Measurements from ENCODE around the gene ABO. TPM values are rescaled to one million over a fixed set of nuclear protein-coding genes. Genes with fewer than 3 reads are reported as not detected.
"Not testable (repeated sequence)": the region's sequence is repeated elsewhere in the genome, so short reads cannot be mapped to it uniquely, and the experiment has no call there.

ABO gene
- polyA plus RNA-seq, 3 donors: 15.3 to 19.2 (median 17.6) TPM

- not testable (repeated sequence) for DNase-seq
These were observed 5.9 kb downstream of the ABO start for GRCh38 chr9:133269136-133269535.

GRCh38 chr9:133268335-133269056 is 6.5 kb downstream of the ABO start:
- no peak for DNase-seq

- no peak for DNase-seq
These were observed 10.7 kb downstream of the ABO start for GRCh38 chr9:133264235-133264764.

- DNase-seq: no peak
These were observed 11.4 kb downstream of the ABO start for GRCh38 chr9:133263557-133263956.

- no peak for DNase-seq
These were observed 12.8 kb downstream of the ABO start for GRCh38 chr9:133262226-133262625.

- DNase-seq: no peak
These were observed 13.3 kb downstream of the ABO start for GRCh38 chr9:133261753-133262120.

GRCh38 chr9:133261103-133261752 is 13.8 kb downstream of the ABO start:
- DNase-seq: no peak

GRCh38 chr9:133260334-133261102 is 14.5 kb downstream of the ABO start:
- DNase-seq: no peak

- peak; percentile 54 for DNase-seq
These were observed 16.7 kb downstream of the ABO start for GRCh38 chr9:133258061-133259015.

- no peak for DNase-seq
These were observed 17.5 kb downstream of the ABO start for GRCh38 chr9:133257465-133257956.

GRCh38 chr9:133256686-133257091 is 18.3 kb downstream of the ABO start:
- DNase-seq: no peak

- no peak for DNase-seq
These were observed 18.9 kb downstream of the ABO start for GRCh38 chr9:133256136-133256461.

- DNase-seq: no peak
These were observed 19.4 kb downstream of the ABO start for GRCh38 chr9:133255371-133256135.

- DNase-seq: no peak
These were observed 20.5 kb downstream of the ABO start for GRCh38 chr9:133254471-133254870.

GRCh38 chr9:133253268-133253667 is 21.7 kb downstream of the ABO start:
- DNase-seq: no peak

GRCh38 chr9:133252301-133253020 is 22.5 kb downstream of the ABO start:
- DNase-seq: no peak

GRCh38 chr9:133251773-133252172 is 23.2 kb downstream of the ABO start:
- DNase-seq: no peak

- DNase-seq: not testable (repeated sequence)
These were observed 23.8 kb downstream of the ABO start for GRCh38 chr9:133251221-133251620.

GRCh38 chr9:133250741-133251170 is 24.2 kb downstream of the ABO start:
- no peak for DNase-seq

GRCh38 chr9:133249337-133249736 is 25.7 kb downstream of the ABO start:
- DNase-seq: no peak

Measured in renal pelvis (tissue), 4 donors.